ENCODE results near the gene PKD1L1. TPM values are rescaled to one million over a fixed set of nuclear protein-coding genes. Genes with fewer than 3 reads are reported as not detected.

The PKD1L1 gene
- polyA plus RNA-seq, 1 donor (not counting 4 experiments of a cell fraction or from before 2014, with no cell fraction given): 0.04 TPM

GRCh38 chr7:47937065-47937687 is 11.1 kb downstream of the PKD1L1 start:
- no peaks in the 10 kb centered on the region for H3K9me1 ChIP-seq (ENCODE audit: control insufficient read depth, extremely low read depth, insufficient read depth, low read length)
- H3K9me3 ChIP-seq (ENCODE audit: control insufficient read depth, low read depth, low read length): no peaks in the 10 kb centered on the region
- TF ChIP-seq EZH2 (IDR thresholded peaks at IDR 0.05; ENCODE audit: low read length) (no peak), CTCF (optimal IDR thresholded peaks at IDR 0.05 in 1 of 3, IDR thresholded peaks at IDR 0.05 in 1 of 3, conservative IDR thresholded peaks at IDR 0.05 in 1 of 3; ENCODE audit: extremely low read depth in 1 of 3, insufficient read depth in 2 of 3, low read length in 3 of 3) (no peak)
- H3K27ac ChIP-seq (ENCODE audit: control insufficient read depth, insufficient read depth, low read length): no peak overlapping the region
- no peaks in the 10 kb centered on the region for H3K79me2 ChIP-seq (ENCODE audit: control insufficient read depth, insufficient read depth, low read length)
- no peak overlapping the region for H3K4me2 ChIP-seq (ENCODE audit: control insufficient read depth, extremely low read depth, insufficient read depth, low read depth, low read length)
- H3K4me1 ChIP-seq (ENCODE audit: control insufficient read depth, extremely low read depth, insufficient read depth, low read length): no peaks in the 10 kb centered on the region
- H3K27me3 ChIP-seq (ENCODE audit: control insufficient read depth, extremely low read depth, insufficient read depth, low read length): no peaks in the 10 kb centered on the region
- no peak overlapping the region for H3K9ac ChIP-seq (ENCODE audit: control insufficient read depth, extremely low read depth, insufficient read depth, low read length)
- dilution Hi-C loops (cut with MboI; ENCODE audit: extremely low pct_ligation_motif_present, low sequenced_read_pairs): no loop called here
- no peak overlapping the region for H3K4me3 ChIP-seq (ENCODE audit: control insufficient read depth in 2 of 3, extremely low read depth in 1 of 3, insufficient read depth in 2 of 3, low read depth in 1 of 3, low read length in 3 of 3)
- H3K36me3 ChIP-seq (ENCODE audit: control insufficient read depth in 2 of 2, extremely low read depth in 1 of 2, insufficient read depth in 2 of 2, low read length in 2 of 2): no peaks in the 10 kb centered on the region
- DNase-seq (ENCODE audit: low read depth, low spot score): no peak
- FAIRE-seq: no peak
- H4K20me1 ChIP-seq (ENCODE audit: control insufficient read depth, extremely low read depth, insufficient read depth, low read length): no peaks in the 10 kb centered on the region
- no peak overlapping the region for H2AFZ ChIP-seq (ENCODE audit: control insufficient read depth, low read length)

- FAIRE-seq (no peak), DNase-seq (ENCODE audit: low read depth, low spot score) (no peak)
- no peak overlapping the region for H3K9ac ChIP-seq (ENCODE audit: control insufficient read depth, extremely low read depth, insufficient read depth, low read length)
- no peaks in the 10 kb centered on the region for H3K9me3 ChIP-seq (ENCODE audit: control insufficient read depth, low read depth, low read length)
- no peaks in the 10 kb centered on the region for H3K36me3 ChIP-seq (ENCODE audit: control insufficient read depth in 2 of 2, extremely low read depth in 1 of 2, insufficient read depth in 2 of 2, low read length in 2 of 2)
- TF ChIP-seq CTCF (optimal IDR thresholded peaks at IDR 0.05 in 1 of 3, IDR thresholded peaks at IDR 0.05 in 1 of 3, conservative IDR thresholded peaks at IDR 0.05 in 1 of 3; ENCODE audit: extremely low read depth in 1 of 3, insufficient read depth in 2 of 3, low read length in 3 of 3): no peak
- no peaks in the 10 kb centered on the region for H3K4me1 ChIP-seq (ENCODE audit: control insufficient read depth, extremely low read depth, insufficient read depth, low read length)
- no peaks in the 10 kb centered on the region for H3K9me1 ChIP-seq (ENCODE audit: control insufficient read depth, extremely low read depth, insufficient read depth, low read length)
- dilution Hi-C loops (cut with MboI; ENCODE audit: extremely low pct_ligation_motif_present, low sequenced_read_pairs): no loop called here
- H3K27me3 ChIP-seq (ENCODE audit: control insufficient read depth, extremely low read depth, insufficient read depth, low read length): no peaks in the 10 kb centered on the region
- no peak overlapping the region for H3K4me3 ChIP-seq (ENCODE audit: control insufficient read depth in 2 of 3, extremely low read depth in 1 of 3, insufficient read depth in 2 of 3, low read depth in 1 of 3, low read length in 3 of 3)
- no peaks in the 10 kb centered on the region for H4K20me1 ChIP-seq (ENCODE audit: control insufficient read depth, extremely low read depth, insufficient read depth, low read length)
- H3K27ac ChIP-seq (ENCODE audit: control insufficient read depth, insufficient read depth, low read length): no peak overlapping the region
- no peak overlapping the region for H2AFZ ChIP-seq (ENCODE audit: control insufficient read depth, low read length)
- no peaks in the 10 kb centered on the region for H3K79me2 ChIP-seq (ENCODE audit: control insufficient read depth, insufficient read depth, low read length)
- H3K4me2 ChIP-seq (ENCODE audit: control insufficient read depth, extremely low read depth, insufficient read depth, low read depth, low read length): no peak overlapping the region
Observed at GRCh38 chr7:47936323-47936722, 11.9 kb downstream of the PKD1L1 start.
